PC-3 (cell line): ENCODE data around the gene FOSB. TPM values are rescaled to one million over a fixed set of nuclear protein-coding genes. Genes with fewer than 3 reads are reported as not detected.

Source experiments
- ATAC-seq: fragments of 200-7000 bp; cut with Tn5 transposase; 2 replicates; pipeline ENCODE4 v1.9.1; 2020; ENCODE audit warnings: mild to moderate bottlenecking, moderate library complexity
- BruUV-seq: library from RNA; stranded (reverse); fragments of 400-500 nt; replicated peaks from 2 replicates; lab custom pipeline; 2021; lab: Mats Ljungman, UMichigan
- CTCF ChIA-PET: fragments of 300-600 bp; sonication (Branson Sonifier 250); formaldehyde crosslinking; loops from one replicate; lab custom pipeline; 2022; ENCODE audit warnings: antibody characterized with exemption; lab: Charles Lee
- POLR2A ChIA-PET: fragments of 300-600 bp; sonication (Branson Sonifier 250); formaldehyde crosslinking; loops from one replicate; lab custom pipeline; 2022; ENCODE audit warnings: antibody characterized with exemption; ENCODE audit not compliant: unreplicated experiment; lab: Charles Lee
- DNase-seq: peaks from one replicate; pipeline ENCODE4 v3.0.0-alpha.2; 2015
- H2AFZ ChIP-seq: fragments of 300-600 bp; sonication (generic); 2 replicates; pipeline ENCODE4 v1.6.0; 2016; ENCODE audit warnings: antibody characterized with exemption, low read length
- H3F3A ChIP-seq: fragments of 300-600 bp; sonication (generic); one replicate; pipeline ENCODE4 v1.6.0; 2017; ENCODE audit warnings: antibody characterized with exemption, low read length, control low read depth, mild to moderate bottlenecking; ENCODE audit not compliant: unreplicated experiment
- H3K27ac ChIP-seq: fragments of 300-600 bp; sonication (generic); 2 replicates; pipeline ENCODE4 v1.5.1; 2016; ENCODE audit warnings: mild to moderate bottlenecking, low read length
- H3K27me3 ChIP-seq: fragments of 300-600 bp; sonication (generic); 2 replicates; pipeline ENCODE4 v1.6.1; 2016; ENCODE audit warnings: low read length, mixed read lengths
- H3K36me3 ChIP-seq: fragments of 300-600 bp; sonication (generic); 2 replicates; pipeline ENCODE4 v1.6.1; 2016; ENCODE audit warnings: low read depth, mixed run types, low read length, mixed read lengths
- H3K4me1 ChIP-seq: fragments of 300-600 bp; sonication (generic); 2 replicates; pipeline ENCODE4 v1.5.1; 2016; ENCODE audit warnings: low read length; ENCODE audit not compliant: insufficient read depth
- H3K4me2 ChIP-seq: fragments of 300-600 bp; sonication (generic); 2 replicates; pipeline ENCODE4 v1.6.0; 2016; ENCODE audit warnings: low read length
- H3K4me3 ChIP-seq: fragments of 300-600 bp; sonication (generic); 2 replicates; pipeline ENCODE4 v1.5.1; 2016; ENCODE audit warnings: mild to moderate bottlenecking, low read length, mixed read lengths
- H3K79me2 ChIP-seq: fragments of 300-600 bp; sonication (generic); 2 replicates; pipeline ENCODE4 v1.6.1; 2017; ENCODE audit warnings: low read length, mixed read lengths
- H3K9ac ChIP-seq: fragments of 300-600 bp; sonication (generic); 2 replicates; pipeline ENCODE4 v1.6.0; 2016; ENCODE audit warnings: mild to moderate bottlenecking, low read length
- H3K9me2 ChIP-seq: fragments of 300-600 bp; sonication (generic); replicated peaks from 2 replicates; pipeline ENCODE4 v1.6.1; 2016; ENCODE audit warnings: mixed run types, low read length, mixed read lengths
- H3K9me3 ChIP-seq: fragments of 300-600 bp; sonication (generic); 2 replicates; pipeline ENCODE4 v1.6.1; 2016; ENCODE audit warnings: low read length, mixed read lengths
- H4K20me1 ChIP-seq: fragments of 300-600 bp; sonication (generic); 2 replicates; pipeline ENCODE4 v1.6.1; 2016; ENCODE audit warnings: low read length, mixed read lengths
- CTCF ChIP-seq: fragments of 300-600 bp; sonication (generic); conservative IDR thresholded peaks from 2 replicates; pipeline ENCODE4 v1.5.1; 2017; ENCODE audit warnings: antibody characterized with exemption, low read depth, mild to moderate bottlenecking, low read length
- EZH2 ChIP-seq: fragments of 300-600 bp; sonication (generic); IDR thresholded peaks from one replicate; pipeline ENCODE4 v1.6.1; 2017; ENCODE audit warnings: antibody characterized with exemption, mild to moderate bottlenecking, low read length; ENCODE audit not compliant: unreplicated experiment
- EZH2phosphoT487 ChIP-seq: fragments of 300-600 bp; sonication (generic); IDR thresholded peaks from 2 replicates; pipeline ENCODE4 v1.6.1; 2018; ENCODE audit warnings: mild to moderate bottlenecking, antibody characterized with exemption, low read length, borderline replicate concordance
- intact Hi-C: fragments of 100-400 bp; cut with micrococcal nuclease; formaldehyde crosslinking; loops from 2 replicates; pipeline ENCODE4 v1.9.0; 2023
- total RNA-seq: library from RNA; depleted of rRNA; stranded (reverse); fragments of >200 nt; gene quantifications from 2 replicates; pipeline ENCODE4 v1.2.3, GENCODE V29; 2014

The FOSB gene
- total RNA-seq, 1 experiment from 2014 or later, result 35.8 TPM

DNA sequence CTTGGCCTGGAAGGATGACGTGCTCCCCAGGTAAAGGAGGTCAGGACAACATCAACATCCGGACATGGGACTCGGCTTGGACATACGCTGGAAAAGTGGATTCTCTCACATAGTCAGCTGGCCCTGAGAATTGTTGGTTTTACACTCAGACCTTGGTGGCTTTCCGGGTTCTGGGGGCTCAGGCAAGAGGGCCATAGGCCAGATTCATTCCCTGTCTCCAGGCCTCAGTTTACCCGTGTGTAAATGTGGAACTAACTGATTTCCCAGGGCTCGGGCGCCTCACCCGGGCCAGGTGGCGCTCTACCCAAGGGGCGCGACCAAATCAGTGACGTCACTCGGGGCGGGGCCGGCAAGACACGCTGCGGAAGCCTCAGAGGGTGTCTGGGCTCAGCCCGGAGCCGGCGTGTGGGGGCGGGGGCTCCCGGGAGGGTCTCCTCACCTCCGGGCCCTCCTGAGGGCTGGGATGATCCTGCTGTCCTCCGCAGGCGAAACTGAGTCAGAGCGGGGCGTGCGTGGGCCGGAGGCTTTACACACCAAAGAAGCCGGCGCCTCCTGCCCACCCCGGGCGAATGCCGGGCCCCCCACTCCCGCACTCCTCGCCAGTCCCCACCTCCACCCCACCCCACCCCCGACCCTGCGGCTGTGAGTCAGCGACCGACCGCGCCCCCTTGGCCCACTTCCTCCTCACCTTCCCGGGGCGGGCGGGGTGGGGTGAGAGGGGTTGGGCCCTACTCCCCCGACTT is 38.6 kb downstream of the FOSB start:
- Histone ChIP-seq H2AFZ (peak overlapping the region; percentile 86), H3K9me3 (no peaks in the 10 kb centered on the region), H3K36me3 (no peaks in the 10 kb centered on the region), H3K27ac (peak overlapping the region; percentile 79), H3K4me1 (peaks cover 21% of the 10 kb centered on the region), H3K9ac (peak overlapping the region; percentile 90), H3K79me2 (peaks cover 45% of the 10 kb centered on the region), H3K9me2 (no peaks in the 10 kb centered on the region), H4K20me1 (peaks cover 8% of the 10 kb centered on the region; the same call in 1 of the 2 replicates), H3K4me2 (peak overlapping the region; percentile 99), H3F3A (no peaks in the 10 kb centered on the region), H3K27me3 (no peaks in the 10 kb centered on the region), H3K4me3 (peak overlapping the region; percentile 99)
- CTCF ChIA-PET, result interaction anchor here (1.5 kb wide), 1 partner anchor 135 kb away, joined by 4 read pairs; no protein-coding TSS in a partner anchor
- TF ChIP-seq CTCF, result peak; percentile 67
- TF ChIP-seq EZH2, result no peak
- intact Hi-C loops, result no loop called here
- BruUV-seq, result no TSS peak
- DNase-seq, result peak; percentile 86
- POLR2A ChIA-PET, result no interaction called here
- ATAC-seq, result peak; percentile 70

DNA sequence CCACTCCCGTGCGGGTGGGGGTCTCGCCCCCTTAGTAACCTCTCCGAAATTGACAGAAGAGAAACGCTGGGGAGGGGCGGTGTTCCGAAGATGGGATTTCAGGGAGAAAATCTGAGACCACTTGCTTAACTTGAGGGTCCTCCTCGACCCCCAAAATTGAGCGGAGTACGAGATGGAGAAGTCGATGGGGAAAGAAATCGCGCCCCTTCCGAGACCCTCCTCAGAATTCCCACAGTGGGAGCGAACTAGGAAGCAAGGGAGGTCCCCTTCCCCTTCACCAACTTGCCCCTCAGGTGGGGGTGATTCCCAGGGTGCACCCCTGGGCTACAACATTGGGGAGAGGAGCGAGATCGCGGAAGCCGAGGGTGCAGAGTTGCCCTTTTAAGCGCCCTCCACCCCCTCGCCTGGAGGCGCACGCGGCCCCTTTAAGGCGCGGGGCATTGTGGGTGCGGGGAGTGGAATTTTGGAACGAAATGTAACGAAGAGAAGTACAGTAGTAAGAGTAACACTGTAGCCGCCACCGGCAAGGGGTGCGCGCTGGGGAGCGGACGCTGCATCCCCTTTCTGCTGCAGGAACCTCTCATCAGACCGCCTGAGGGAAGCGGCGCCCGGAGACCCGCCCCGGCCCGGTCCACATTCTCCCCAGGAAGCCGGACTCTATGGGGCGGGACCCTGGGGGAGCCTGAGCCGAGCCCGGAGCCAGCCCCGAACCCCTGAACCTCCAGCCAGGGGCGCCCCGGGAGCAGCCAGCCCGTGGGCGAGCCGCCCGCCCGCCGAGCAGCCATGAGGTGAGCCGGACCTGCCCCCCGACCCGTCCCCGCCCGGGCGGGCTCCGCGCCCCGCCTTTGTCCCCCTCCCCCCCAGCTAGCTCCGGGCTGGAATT is 39.4 kb downstream of the FOSB start, which contains the start of gene VASP:
Gene VASP, plus strand, starts transcription at position 491 of the 883 bp plus-strand sequence. Its CDS starts 293 bp downstream, at position 784.
- peaks cover 8% of the 10 kb centered on the region; the same call in 1 of the 2 replicates for H4K20me1 ChIP-seq
- peaks cover 53% of the 10 kb centered on the region for H3K79me2 ChIP-seq
- peak within 1 kb of the TSS; percentile 99 for H3K4me3 ChIP-seq
- no peaks in the 10 kb centered on the region for H3F3A ChIP-seq
- TF ChIP-seq CTCF, result no peak
- no peak for TF ChIP-seq EZH2
- no peak for TF ChIP-seq EZH2phosphoT487
- peak within 1 kb of the TSS; percentile 90 for H3K9ac ChIP-seq
- BruUV-seq, result no TSS peak
- H3K36me3 ChIP-seq, result no peaks in the 10 kb centered on the region
- POLR2A ChIA-PET, result no interaction called here
- no peaks in the 10 kb centered on the region for H3K9me3 ChIP-seq
- CTCF ChIA-PET, result no interaction called here
- H2AFZ ChIP-seq, result peak within 1 kb of the TSS; percentile 86
- intact Hi-C loops, result no loop called here
- no peaks in the 10 kb centered on the region for H3K27me3 ChIP-seq
- ATAC-seq (peak; percentile 47), DNase-seq (peak; percentile 86)
- H3K27ac ChIP-seq, result peak within 1 kb of the TSS; percentile 79
- H3K4me1 ChIP-seq, result peaks cover 21% of the 10 kb centered on the region
- H3K9me2 ChIP-seq, result no peaks in the 10 kb centered on the region
- peak within 1 kb of the TSS; percentile 99 for H3K4me2 ChIP-seq
